Neural cell (in vitro differentiated cells): ENCODE measurements around the gene CFAP68. TPM values are rescaled to one million over a fixed set of nuclear protein-coding genes. Genes with fewer than 3 reads are reported as not detected.

Source experiments
- H2AFZ ChIP-seq: fragments of 200-600, 300-800 bp; sonication (generic), shearing (Covaris generic); 2 replicates; pipeline ENCODE4 v1.6.0; 2014; ENCODE audit warnings: low read depth, mild to moderate bottlenecking, antibody characterized with exemption, low read length, moderate library complexity
- H3F3A ChIP-seq: fragments of 200-600 bp; shearing (Covaris generic); 2 replicates; pipeline ENCODE4 v1.6.1; 2016; ENCODE audit warnings: mild to moderate bottlenecking, moderate library complexity, mixed read lengths, antibody characterized with exemption, low read length; ENCODE audit not compliant: insufficient read depth, poor library complexity, severe bottlenecking
- H3K27ac ChIP-seq: fragments of 200-600, 300-800 bp; sonication (generic), shearing (Covaris generic); 2 replicates; pipeline ENCODE4 v1.5.1; 2014; ENCODE audit warnings: mild to moderate bottlenecking, low read length, moderate library complexity
- H3K27me3 ChIP-seq: fragments of 300-800, 200-600 bp; sonication (generic), shearing (Covaris generic); 2 replicates; pipeline ENCODE4 v1.6.0; 2014; ENCODE audit warnings: mild to moderate bottlenecking, low read depth, low read length, moderate library complexity; ENCODE audit not compliant: insufficient read depth
- H3K36me3 ChIP-seq: fragments of 300-800, 200-600 bp; sonication (generic), shearing (Covaris generic); 2 replicates; pipeline ENCODE4 v1.5.1; 2014; ENCODE audit warnings: mild to moderate bottlenecking, antibody characterized with exemption, low read length, moderate library complexity; ENCODE audit not compliant: insufficient read depth
- H3K4me2 ChIP-seq: fragments of 300-800, 200-600 bp; sonication (generic), shearing (Covaris generic); 2 replicates; pipeline ENCODE4 v1.6.0; 2014; ENCODE audit warnings: mild to moderate bottlenecking, low read length
- H3K4me3 ChIP-seq: fragments of 300-800, 200-600 bp; sonication (generic), shearing (Covaris generic); 2 replicates; pipeline ENCODE4 v1.5.1; 2014; ENCODE audit warnings: mild to moderate bottlenecking, low read length, moderate library complexity
- H3K79me2 ChIP-seq: fragments of 200-600 bp; shearing (Covaris generic); replicated peaks from 2 replicates; pipeline ENCODE4 v1.6.0; 2014; ENCODE audit warnings: mild to moderate bottlenecking, low read length, moderate library complexity; ENCODE audit not compliant: insufficient read depth
- H3K9ac ChIP-seq: fragments of 300-800, 200-600 bp; sonication (generic), shearing (Covaris generic); 2 replicates; pipeline ENCODE4 v1.6.1; 2016; ENCODE audit warnings: mild to moderate bottlenecking, low read length, mixed read lengths
- H3K9me2 ChIP-seq: fragments of 200-600 bp; shearing (Covaris generic); 2 replicates; pipeline ENCODE4 v1.6.1; 2016; ENCODE audit warnings: mild to moderate bottlenecking, low read length, mixed read lengths; ENCODE audit not compliant: insufficient read depth
- H3K9me3 ChIP-seq: fragments of 200-600, 300-800 bp; sonication (generic), shearing (Covaris generic); 2 replicates; pipeline ENCODE4 v1.6.1; 2016; ENCODE audit warnings: mild to moderate bottlenecking, mixed run types, low read length, moderate library complexity, mixed read lengths
- H4K20me1 ChIP-seq: fragments of 200-600 bp; shearing (Covaris generic); 2 replicates; pipeline ENCODE4 v1.6.1; 2016; ENCODE audit warnings: mild to moderate bottlenecking, mixed run types; ENCODE audit not compliant: insufficient read depth
- EP300 ChIP-seq: fragments of 450-650 bp; conservative IDR thresholded peaks from 2 replicates; pipeline ENCODE4 v1.6.1; 2014; ENCODE audit warnings: antibody characterized with exemption, mild to moderate bottlenecking, moderate library complexity; ENCODE audit not compliant: poor library complexity, severe bottlenecking
- EZH2 ChIP-seq: fragments of 200-600, 300-800 bp; shearing (Covaris generic), sonication (generic); IDR thresholded peaks from 2 replicates; pipeline ENCODE4 v1.6.1; 2014; ENCODE audit warnings: antibody characterized with exemption, low read length, borderline replicate concordance, mild to moderate bottlenecking; ENCODE audit not compliant: insufficient read depth, poor library complexity, severe bottlenecking
- MXI1 ChIP-seq: fragments of 450-650 bp; conservative IDR thresholded peaks from 2 replicates; pipeline ENCODE4 v1.6.1; 2014; ENCODE audit warnings: antibody characterized with exemption, mild to moderate bottlenecking; ENCODE audit not compliant: poor library complexity, severe bottlenecking
- POLR2AphosphoS5 ChIP-seq: IDR thresholded peaks from 2 replicates; pipeline ENCODE4 v1.6.1; 2012
- RAD21 ChIP-seq: fragments of 450-650 bp; conservative IDR thresholded peaks from 2 replicates; pipeline ENCODE4 v1.6.1; 2014; ENCODE audit warnings: antibody characterized with exemption, mild to moderate bottlenecking, moderate library complexity
- SMC3 ChIP-seq: fragments of 450-650 bp; conservative IDR thresholded peaks from 2 replicates; pipeline ENCODE4 v1.6.1; 2014; ENCODE audit warnings: antibody characterized with exemption, mild to moderate bottlenecking, moderate library complexity; ENCODE audit not compliant: poor library complexity
- TAF1 ChIP-seq: IDR thresholded peaks from 2 replicates; pipeline ENCODE4 v1.6.1; 2012; ENCODE audit warnings: low read depth
- polyA plus RNA-seq: library from polyadenylated mRNA; depleted of rRNA; stranded (reverse); fragments of >200 nt; gene quantifications from 2 replicates; pipeline ENCODE4 v1.2.3, GENCODE V29; 2014
- TF ChIP-seq, protein P1 (sequence below): fragments of 450-650 bp; IDR thresholded peaks from 2 replicates; pipeline ENCODE4 v1.5.1; 2014; ENCODE audit warnings: antibody characterized with exemption, mild to moderate bottlenecking, moderate library complexity; ENCODE audit not compliant: poor library complexity, severe bottlenecking
- TF ChIP-seq, protein P2 (sequence below): IDR thresholded peaks from 2 replicates; pipeline ENCODE4 v1.6.1; 2012; ENCODE audit warnings: borderline replicate concordance

Gene CFAP68
- polyA plus RNA-seq, 1 donor from 2014 or later = 28.1 TPM

DNA sequence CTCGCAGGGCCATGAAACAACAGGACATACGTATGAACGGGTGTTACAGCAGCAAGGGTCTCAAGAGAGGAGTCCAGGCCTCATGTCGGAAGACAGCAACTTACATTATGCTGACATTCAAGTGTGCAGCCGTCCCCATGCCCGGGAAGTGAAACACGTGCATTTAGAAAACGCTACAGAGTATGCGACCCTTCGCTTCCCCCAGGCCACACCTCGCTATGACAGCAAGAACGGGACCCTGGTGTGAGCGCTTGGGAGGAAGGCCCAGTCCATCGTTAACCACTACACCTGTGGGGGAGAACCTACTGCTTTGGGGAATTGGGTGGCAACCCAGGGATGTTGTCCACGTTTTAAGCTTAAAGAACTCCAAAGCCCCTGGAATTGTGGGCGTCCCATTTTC lies 46.6 kb downstream of the CFAP68 start:
- H3K36me3 ChIP-seq = no peaks in the 10 kb centered on the region
- no peaks in the 10 kb centered on the region for H3K9me3 ChIP-seq
- H3K27me3 ChIP-seq = no peaks in the 10 kb centered on the region
- H3K27ac ChIP-seq = no peak overlapping the region
- peaks cover 4% of the 10 kb centered on the region for H3F3A ChIP-seq
- H4K20me1 ChIP-seq = no peaks in the 10 kb centered on the region
- no peak overlapping the region for H3K4me2 ChIP-seq
- H3K9me2 ChIP-seq = no peaks in the 10 kb centered on the region
- TF ChIP-seq MXI1 (no peak), EZH2 (no peak), POLR2AphosphoS5 (no peak), EP300 (no peak), TAF1 (no peak), RAD21 (no peak), SMC3 (no peak)
- TF ChIP-seq, protein P1, sequence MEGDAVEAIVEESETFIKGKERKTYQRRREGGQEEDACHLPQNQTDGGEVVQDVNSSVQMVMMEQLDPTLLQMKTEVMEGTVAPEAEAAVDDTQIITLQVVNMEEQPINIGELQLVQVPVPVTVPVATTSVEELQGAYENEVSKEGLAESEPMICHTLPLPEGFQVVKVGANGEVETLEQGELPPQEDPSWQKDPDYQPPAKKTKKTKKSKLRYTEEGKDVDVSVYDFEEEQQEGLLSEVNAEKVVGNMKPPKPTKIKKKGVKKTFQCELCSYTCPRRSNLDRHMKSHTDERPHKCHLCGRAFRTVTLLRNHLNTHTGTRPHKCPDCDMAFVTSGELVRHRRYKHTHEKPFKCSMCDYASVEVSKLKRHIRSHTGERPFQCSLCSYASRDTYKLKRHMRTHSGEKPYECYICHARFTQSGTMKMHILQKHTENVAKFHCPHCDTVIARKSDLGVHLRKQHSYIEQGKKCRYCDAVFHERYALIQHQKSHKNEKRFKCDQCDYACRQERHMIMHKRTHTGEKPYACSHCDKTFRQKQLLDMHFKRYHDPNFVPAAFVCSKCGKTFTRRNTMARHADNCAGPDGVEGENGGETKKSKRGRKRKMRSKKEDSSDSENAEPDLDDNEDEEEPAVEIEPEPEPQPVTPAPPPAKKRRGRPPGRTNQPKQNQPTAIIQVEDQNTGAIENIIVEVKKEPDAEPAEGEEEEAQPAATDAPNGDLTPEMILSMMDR = no peak
- TF ChIP-seq, protein P2, sequence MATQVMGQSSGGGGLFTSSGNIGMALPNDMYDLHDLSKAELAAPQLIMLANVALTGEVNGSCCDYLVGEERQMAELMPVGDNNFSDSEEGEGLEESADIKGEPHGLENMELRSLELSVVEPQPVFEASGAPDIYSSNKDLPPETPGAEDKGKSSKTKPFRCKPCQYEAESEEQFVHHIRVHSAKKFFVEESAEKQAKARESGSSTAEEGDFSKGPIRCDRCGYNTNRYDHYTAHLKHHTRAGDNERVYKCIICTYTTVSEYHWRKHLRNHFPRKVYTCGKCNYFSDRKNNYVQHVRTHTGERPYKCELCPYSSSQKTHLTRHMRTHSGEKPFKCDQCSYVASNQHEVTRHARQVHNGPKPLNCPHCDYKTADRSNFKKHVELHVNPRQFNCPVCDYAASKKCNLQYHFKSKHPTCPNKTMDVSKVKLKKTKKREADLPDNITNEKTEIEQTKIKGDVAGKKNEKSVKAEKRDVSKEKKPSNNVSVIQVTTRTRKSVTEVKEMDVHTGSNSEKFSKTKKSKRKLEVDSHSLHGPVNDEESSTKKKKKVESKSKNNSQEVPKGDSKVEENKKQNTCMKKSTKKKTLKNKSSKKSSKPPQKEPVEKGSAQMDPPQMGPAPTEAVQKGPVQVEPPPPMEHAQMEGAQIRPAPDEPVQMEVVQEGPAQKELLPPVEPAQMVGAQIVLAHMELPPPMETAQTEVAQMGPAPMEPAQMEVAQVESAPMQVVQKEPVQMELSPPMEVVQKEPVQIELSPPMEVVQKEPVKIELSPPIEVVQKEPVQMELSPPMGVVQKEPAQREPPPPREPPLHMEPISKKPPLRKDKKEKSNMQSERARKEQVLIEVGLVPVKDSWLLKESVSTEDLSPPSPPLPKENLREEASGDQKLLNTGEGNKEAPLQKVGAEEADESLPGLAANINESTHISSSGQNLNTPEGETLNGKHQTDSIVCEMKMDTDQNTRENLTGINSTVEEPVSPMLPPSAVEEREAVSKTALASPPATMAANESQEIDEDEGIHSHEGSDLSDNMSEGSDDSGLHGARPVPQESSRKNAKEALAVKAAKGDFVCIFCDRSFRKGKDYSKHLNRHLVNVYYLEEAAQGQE = no peak
- peak overlapping the region; percentile 73 for H3K4me3 ChIP-seq
- H3K9ac ChIP-seq = no peak overlapping the region
- no peak overlapping the region for H2AFZ ChIP-seq
- no peaks in the 10 kb centered on the region for H3K79me2 ChIP-seq

DNA sequence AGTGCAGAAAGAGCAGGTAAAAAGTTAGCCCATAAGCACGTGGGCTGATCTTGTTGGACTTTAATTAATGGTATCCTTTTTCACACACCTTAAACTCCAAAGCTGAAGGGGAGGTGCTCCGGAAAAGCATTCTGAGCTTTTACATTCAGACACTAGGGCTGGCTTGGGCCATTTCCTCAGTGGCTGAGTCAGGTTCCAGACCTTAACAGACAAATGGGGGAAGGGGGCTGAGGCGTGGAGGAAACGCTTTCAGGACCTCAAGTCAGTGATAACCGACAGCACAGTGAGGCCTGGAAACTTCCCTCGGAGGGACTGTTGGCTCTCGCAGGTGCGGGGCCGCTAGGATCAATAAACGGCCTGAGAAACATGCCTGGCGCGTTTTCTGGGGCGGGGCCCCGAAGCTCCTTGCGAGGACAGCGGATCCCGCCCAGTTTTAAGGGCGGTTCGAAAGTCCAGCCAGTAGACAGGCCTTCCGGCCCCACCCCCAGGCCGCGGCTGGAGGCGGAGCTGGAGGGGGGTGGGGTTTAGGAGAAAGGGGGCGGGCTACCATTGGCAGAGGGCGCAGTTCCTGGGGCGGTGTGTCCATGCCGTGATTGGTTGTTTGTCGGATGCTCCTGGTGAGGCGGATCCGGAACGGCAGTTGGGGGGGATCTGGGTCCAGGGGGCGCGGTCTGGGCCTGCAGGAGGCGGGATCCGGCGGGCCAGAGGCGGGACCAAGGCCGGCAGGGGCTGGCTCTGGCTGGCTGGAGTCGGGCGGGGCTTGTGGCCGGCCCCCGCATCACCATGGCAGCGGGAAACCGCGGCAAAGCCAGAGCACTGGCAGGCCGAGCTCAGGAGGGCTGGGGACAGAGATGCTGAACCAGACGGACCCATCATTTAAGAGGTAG lies 47.4 kb downstream of the CFAP68 start:
- Histone ChIP-seq H3K36me3 (no peaks in the 10 kb centered on the region), H2AFZ (peak overlapping the region; percentile 80), H3K27ac (peak overlapping the region; percentile 56), H4K20me1 (no peaks in the 10 kb centered on the region), H3K79me2 (no peaks in the 10 kb centered on the region), H3K9ac (peak overlapping the region; percentile 60), H3F3A (peaks cover 4% of the 10 kb centered on the region), H3K9me2 (no peaks in the 10 kb centered on the region), H3K4me2 (peak overlapping the region; percentile 80), H3K9me3 (no peaks in the 10 kb centered on the region), H3K27me3 (no peaks in the 10 kb centered on the region), H3K4me3 (peak overlapping the region; percentile 73)
- TF ChIP-seq RAD21 (no peak), SMC3 (no peak), EZH2 (no peak), POLR2AphosphoS5 (no peak), TAF1 (peak; percentile 7), EP300 (no peak), MXI1 (peak; percentile 66)
- TF ChIP-seq, protein P2 = no peak
- TF ChIP-seq, protein P1 = no peak
